ENCODE measurements around the gene PHAF1. TPM values are rescaled to one million over a fixed set of nuclear protein-coding genes. Genes with fewer than 3 reads are reported as not detected.

The PHAF1 gene
- total and polyA plus RNA-seq, 2 of the 13 experiments (the other 11 are each of a cell fraction or from before 2014, with no cell fraction given), result 48.3 to 174 TPM

DNA sequence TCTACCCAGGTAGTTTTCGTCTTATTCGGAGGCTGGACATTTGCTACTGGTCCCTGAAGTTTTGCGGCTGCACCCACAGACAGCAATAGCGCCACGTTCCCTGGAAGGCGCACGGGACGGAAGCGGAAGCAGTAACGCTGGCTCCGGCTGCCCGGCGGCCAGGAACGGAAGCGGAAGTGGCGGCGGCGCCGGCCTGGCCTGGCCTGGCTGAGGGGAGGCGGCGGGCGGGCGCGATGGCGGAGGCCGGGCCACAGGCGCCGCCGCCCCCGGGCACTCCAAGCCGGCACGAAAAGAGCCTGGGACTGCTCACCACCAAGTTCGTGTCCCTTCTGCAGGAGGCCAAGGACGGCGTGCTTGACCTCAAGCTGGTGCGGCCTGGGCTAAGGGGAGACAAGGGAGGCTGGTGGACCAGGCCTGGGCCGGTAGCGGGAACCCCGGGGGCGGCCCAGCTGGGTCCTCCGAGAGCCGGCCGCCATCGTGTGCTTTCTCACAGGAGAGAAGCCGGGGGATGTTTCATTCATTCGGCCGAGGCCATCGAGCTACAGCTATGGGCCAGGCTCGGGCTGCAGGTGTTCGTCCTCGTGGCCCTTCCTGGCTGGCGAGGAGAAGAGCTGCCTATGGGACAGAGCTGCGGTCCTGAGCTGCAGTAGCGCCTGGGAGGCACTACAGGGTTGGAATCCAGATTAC is 82.4 kb downstream of the PHAF1 start, which contains the start of gene E2F4 (continued):
- peak; percentile 99 for TF ChIP-seq ZFX (CRISPR knock-in tag; IDR thresholded peaks at IDR 0.05; ENCODE audit: low read depth)
- peak; percentile 63; the same call in 1 of the 2 replicates for TF ChIP-seq ZNF724P (CRISPR knock-in tag; IDR thresholded peaks at IDR 0.05; ENCODE audit: borderline replicate concordance)
- TF ChIP-seq, protein P1, sequence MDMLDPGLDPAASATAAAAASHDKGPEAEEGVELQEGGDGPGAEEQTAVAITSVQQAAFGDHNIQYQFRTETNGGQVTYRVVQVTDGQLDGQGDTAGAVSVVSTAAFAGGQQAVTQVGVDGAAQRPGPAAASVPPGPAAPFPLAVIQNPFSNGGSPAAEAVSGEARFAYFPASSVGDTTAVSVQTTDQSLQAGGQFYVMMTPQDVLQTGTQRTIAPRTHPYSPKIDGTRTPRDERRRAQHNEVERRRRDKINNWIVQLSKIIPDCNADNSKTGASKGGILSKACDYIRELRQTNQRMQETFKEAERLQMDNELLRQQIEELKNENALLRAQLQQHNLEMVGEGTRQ (IDR thresholded peaks at IDR 0.05; ENCODE audit: low read depth, low read length), result no peak
- TF ChIP-seq, protein P1 (CRISPR knock-in tag; IDR thresholded peaks at IDR 0.05; ENCODE audit: borderline replicate concordance), result no peak
- peak; percentile 34; the same call in 1 of the 2 replicates for TF ChIP-seq HNF4G (IDR thresholded peaks at IDR 0.05; ENCODE audit: borderline replicate concordance, low read depth, low read length)
- TF ChIP-seq HNF4G (CRISPR knock-in tag; IDR thresholded peaks at IDR 0.05; ENCODE audit: borderline replicate concordance, low read depth), result peak; percentile 75; the same call in 1 of the 2 replicates
- TF ChIP-seq MEIS1 (CRISPR knock-in tag; IDR thresholded peaks at IDR 0.05; ENCODE audit: borderline replicate concordance), result no peak
- no peak for TF ChIP-seq ZSCAN30 (CRISPR knock-in tag; IDR thresholded peaks at IDR 0.05)
- no peak for TF ChIP-seq ZNF468 (CRISPR knock-in tag; IDR thresholded peaks at IDR 0.05)
- TF ChIP-seq, protein P2, sequence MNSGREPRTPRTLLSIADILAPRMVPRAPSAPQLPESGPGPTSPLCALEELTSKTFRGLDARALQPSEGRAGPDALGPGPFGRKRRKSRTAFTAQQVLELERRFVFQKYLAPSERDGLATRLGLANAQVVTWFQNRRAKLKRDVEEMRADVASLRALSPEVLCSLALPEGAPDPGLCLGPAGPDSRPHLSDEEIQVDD (CRISPR knock-in tag; IDR thresholded peaks at IDR 0.05; ENCODE audit: borderline replicate concordance), result 0 out of 2 replicates have a peak, but pooled peaks have one; percentile 44
- no peak for TF ChIP-seq EHMT2 (IDR thresholded peaks at IDR 0.05; ENCODE audit: borderline replicate concordance, low read depth, low read length)
- peak; percentile 86 for TF ChIP-seq FOXC1 (CRISPR knock-in tag; IDR thresholded peaks at IDR 0.05; ENCODE audit: borderline replicate concordance)
- TF ChIP-seq, protein P3, sequence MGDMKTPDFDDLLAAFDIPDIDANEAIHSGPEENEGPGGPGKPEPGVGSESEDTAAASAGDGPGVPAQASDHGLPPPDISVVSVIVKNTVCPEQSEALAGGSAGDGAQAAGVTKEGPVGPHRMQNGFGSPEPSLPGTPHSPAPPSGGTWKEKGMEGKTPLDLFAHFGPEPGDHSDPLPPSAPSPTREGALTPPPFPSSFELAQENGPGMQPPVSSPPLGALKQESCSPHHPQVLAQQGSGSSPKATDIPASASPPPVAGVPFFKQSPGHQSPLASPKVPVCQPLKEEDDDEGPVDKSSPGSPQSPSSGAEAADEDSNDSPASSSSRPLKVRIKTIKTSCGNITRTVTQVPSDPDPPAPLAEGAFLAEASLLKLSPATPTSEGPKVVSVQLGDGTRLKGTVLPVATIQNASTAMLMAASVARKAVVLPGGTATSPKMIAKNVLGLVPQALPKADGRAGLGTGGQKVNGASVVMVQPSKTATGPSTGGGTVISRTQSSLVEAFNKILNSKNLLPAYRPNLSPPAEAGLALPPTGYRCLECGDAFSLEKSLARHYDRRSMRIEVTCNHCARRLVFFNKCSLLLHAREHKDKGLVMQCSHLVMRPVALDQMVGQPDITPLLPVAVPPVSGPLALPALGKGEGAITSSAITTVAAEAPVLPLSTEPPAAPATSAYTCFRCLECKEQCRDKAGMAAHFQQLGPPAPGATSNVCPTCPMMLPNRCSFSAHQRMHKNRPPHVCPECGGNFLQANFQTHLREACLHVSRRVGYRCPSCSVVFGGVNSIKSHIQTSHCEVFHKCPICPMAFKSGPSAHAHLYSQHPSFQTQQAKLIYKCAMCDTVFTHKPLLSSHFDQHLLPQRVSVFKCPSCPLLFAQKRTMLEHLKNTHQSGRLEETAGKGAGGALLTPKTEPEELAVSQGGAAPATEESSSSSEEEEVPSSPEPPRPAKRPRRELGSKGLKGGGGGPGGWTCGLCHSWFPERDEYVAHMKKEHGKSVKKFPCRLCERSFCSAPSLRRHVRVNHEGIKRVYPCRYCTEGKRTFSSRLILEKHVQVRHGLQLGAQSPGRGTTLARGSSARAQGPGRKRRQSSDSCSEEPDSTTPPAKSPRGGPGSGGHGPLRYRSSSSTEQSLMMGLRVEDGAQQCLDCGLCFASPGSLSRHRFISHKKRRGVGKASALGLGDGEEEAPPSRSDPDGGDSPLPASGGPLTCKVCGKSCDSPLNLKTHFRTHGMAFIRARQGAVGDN (CRISPR knock-in tag; IDR thresholded peaks at IDR 0.05), result peak; percentile 84
- TF ChIP-seq ZNF839 (CRISPR knock-in tag; IDR thresholded peaks at IDR 0.05; ENCODE audit: borderline replicate concordance), result no peak
- TF ChIP-seq NCOA2 (CRISPR knock-in tag; IDR thresholded peaks at IDR 0.05), result 0 out of 2 replicates have a peak, but pooled peaks have one; percentile 29
- TF ChIP-seq, protein P4, sequence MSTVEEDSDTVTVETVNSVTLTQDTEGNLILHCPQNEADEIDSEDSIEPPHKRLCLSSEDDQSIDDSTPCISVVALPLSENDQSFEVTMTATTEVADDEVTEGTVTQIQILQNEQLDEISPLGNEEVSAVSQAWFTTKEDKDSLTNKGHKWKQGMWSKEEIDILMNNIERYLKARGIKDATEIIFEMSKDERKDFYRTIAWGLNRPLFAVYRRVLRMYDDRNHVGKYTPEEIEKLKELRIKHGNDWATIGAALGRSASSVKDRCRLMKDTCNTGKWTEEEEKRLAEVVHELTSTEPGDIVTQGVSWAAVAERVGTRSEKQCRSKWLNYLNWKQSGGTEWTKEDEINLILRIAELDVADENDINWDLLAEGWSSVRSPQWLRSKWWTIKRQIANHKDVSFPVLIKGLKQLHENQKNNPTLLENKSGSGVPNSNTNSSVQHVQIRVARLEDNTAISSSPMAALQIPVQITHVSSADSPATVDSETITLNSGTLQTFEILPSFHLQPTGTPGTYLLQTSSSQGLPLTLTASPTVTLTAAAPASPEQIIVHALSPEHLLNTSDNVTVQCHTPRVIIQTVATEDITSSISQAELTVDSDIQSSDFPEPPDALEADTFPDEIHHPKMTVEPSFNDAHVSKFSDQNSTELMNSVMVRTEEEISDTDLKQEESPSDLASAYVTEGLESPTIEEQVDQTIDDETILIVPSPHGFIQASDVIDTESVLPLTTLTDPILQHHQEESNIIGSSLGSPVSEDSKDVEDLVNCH (CRISPR knock-in tag; IDR thresholded peaks at IDR 0.05), result no peak
- TF ChIP-seq, protein P5, sequence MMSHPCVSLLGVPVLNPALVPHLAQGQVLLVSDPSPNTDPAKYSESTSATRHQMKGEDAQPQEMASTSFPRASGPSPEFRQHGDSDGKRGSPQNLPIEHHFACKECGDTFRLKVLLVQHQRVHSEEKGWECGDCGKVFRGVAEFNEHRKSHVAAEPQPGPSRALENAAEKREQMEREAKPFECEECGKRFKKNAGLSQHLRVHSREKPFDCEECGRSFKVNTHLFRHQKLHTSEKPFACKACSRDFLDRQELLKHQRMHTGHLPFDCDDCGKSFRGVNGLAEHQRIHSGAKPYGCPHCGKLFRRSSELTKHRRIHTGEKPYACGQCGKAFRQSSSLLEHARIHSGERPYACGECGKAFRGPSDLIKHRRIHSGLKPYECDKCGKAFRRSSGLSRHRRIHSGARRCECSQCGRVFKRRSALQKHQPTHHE (CRISPR knock-in tag; IDR thresholded peaks at IDR 0.05; ENCODE audit: borderline replicate concordance), result peak; percentile 72; the same call in 1 of the 2 replicates

Measured in HepG2 (cell line).